Measurements from ENCODE around the gene CD86. TPM values are rescaled to one million over a fixed set of nuclear protein-coding genes. Genes with fewer than 3 reads are reported as not detected.

The CD86 gene
- total RNA-seq, 1 experiment from 2014 or later: not detected

GRCh38 chr3:122167630-122168029, 112.5 kb downstream of the CD86 start:
- DNase-seq (ENCODE audit: low read depth, low spot score): no peak
- no peak for ATAC-seq
- H3K4me3 ChIP-seq (ENCODE audit: low read depth in 2 of 2, low read length in 2 of 2): no peak overlapping the region
- intact Hi-C loops (cut with micrococcal nuclease; ENCODE audit: unreplicated experiment) (no loop called here), in situ Hi-C loops (cut with HindIII; ENCODE audit: low pct_unique_long_range_greater_than_20kb, low sequenced_read_pairs) (no loop called here)
- H3K27ac ChIP-seq (ENCODE audit: low read length): no peak overlapping the region
- BruUV-seq (replicated peaks): no TSS peak
- H3K27me3 ChIP-seq (ENCODE audit: control insufficient read depth, insufficient read depth, low read length): no peaks in the 10 kb centered on the region; the same call in 1 of the 2 replicates
- ChIA-PET CTCF (no interaction called here), POLR2A (no interaction called here)
- H3K9me3 ChIP-seq (ENCODE audit: control insufficient read depth, insufficient read depth, low read depth, low read length): no peaks in the 10 kb centered on the region
- TF ChIP-seq SIN3A (IDR thresholded peaks at IDR 0.05; ENCODE audit: borderline replicate concordance, insufficient read depth, low read depth, low read length): no peak
- no peak for TF ChIP-seq TCF7L2 (IDR thresholded peaks at IDR 0.05; ENCODE audit: low read depth, low read length)
- no peak for TF ChIP-seq REST (IDR thresholded peaks at IDR 0.05; ENCODE audit: insufficient read depth in 1 of 2, low read depth in 2 of 2, low read length in 1 of 2)
- TF ChIP-seq POLR2AphosphoS5 (IDR thresholded peaks at IDR 0.05; ENCODE audit: low read depth, low read length): no peak
- no peak for TF ChIP-seq CTCF (IDR thresholded peaks at IDR 0.05)
- H3K36me3 ChIP-seq (ENCODE audit: control insufficient read depth, insufficient read depth, low read length): no peaks in the 10 kb centered on the region
- no peaks in the 10 kb centered on the region for H3K4me1 ChIP-seq (ENCODE audit: control insufficient read depth, insufficient read depth, low read length)

GRCh38 chr3:122168044-122168443, 112.9 kb downstream of the CD86 start:
- Histone ChIP-seq H3K27ac (ENCODE audit: low read length) (no peak overlapping the region), H3K36me3 (ENCODE audit: control insufficient read depth, insufficient read depth, low read length) (no peaks in the 10 kb centered on the region), H3K4me3 (ENCODE audit: low read depth in 2 of 2, low read length in 2 of 2) (no peak overlapping the region), H3K27me3 (ENCODE audit: control insufficient read depth, insufficient read depth, low read length) (no peaks in the 10 kb centered on the region; the same call in 1 of the 2 replicates), H3K4me1 (ENCODE audit: control insufficient read depth, insufficient read depth, low read length) (no peaks in the 10 kb centered on the region), H3K9me3 (ENCODE audit: control insufficient read depth, insufficient read depth, low read depth, low read length) (no peaks in the 10 kb centered on the region)
- BruUV-seq (replicated peaks): no TSS peak
- DNase-seq (ENCODE audit: low read depth, low spot score): no peak
- ChIA-PET CTCF (no interaction called here), POLR2A (no interaction called here)
- intact Hi-C loops (cut with micrococcal nuclease; ENCODE audit: unreplicated experiment): no loop called here
- in situ Hi-C loops (cut with HindIII; ENCODE audit: low pct_unique_long_range_greater_than_20kb, low sequenced_read_pairs): no loop called here
- TF ChIP-seq SIN3A (IDR thresholded peaks at IDR 0.05; ENCODE audit: borderline replicate concordance, insufficient read depth, low read depth, low read length) (no peak), REST (IDR thresholded peaks at IDR 0.05; ENCODE audit: insufficient read depth in 1 of 2, low read depth in 2 of 2, low read length in 1 of 2) (no peak), TCF7L2 (IDR thresholded peaks at IDR 0.05; ENCODE audit: low read depth, low read length) (no peak), POLR2AphosphoS5 (IDR thresholded peaks at IDR 0.05; ENCODE audit: low read depth, low read length) (no peak), CTCF (IDR thresholded peaks at IDR 0.05) (no peak)
- ATAC-seq: no peak
